ENCODE results near the gene CRABP2.

GRCh38 chr1:156670791-156671190 is 34.6 kb downstream of the CRABP2 start:
- TF ChIP-seq, protein P1, sequence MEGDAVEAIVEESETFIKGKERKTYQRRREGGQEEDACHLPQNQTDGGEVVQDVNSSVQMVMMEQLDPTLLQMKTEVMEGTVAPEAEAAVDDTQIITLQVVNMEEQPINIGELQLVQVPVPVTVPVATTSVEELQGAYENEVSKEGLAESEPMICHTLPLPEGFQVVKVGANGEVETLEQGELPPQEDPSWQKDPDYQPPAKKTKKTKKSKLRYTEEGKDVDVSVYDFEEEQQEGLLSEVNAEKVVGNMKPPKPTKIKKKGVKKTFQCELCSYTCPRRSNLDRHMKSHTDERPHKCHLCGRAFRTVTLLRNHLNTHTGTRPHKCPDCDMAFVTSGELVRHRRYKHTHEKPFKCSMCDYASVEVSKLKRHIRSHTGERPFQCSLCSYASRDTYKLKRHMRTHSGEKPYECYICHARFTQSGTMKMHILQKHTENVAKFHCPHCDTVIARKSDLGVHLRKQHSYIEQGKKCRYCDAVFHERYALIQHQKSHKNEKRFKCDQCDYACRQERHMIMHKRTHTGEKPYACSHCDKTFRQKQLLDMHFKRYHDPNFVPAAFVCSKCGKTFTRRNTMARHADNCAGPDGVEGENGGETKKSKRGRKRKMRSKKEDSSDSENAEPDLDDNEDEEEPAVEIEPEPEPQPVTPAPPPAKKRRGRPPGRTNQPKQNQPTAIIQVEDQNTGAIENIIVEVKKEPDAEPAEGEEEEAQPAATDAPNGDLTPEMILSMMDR (IDR thresholded peaks at IDR 0.05), result no peak
- no peak for TF ChIP-seq EZH2 (IDR thresholded peaks at IDR 0.05)
